GM23248 (cell line): Measurements from ENCODE around the gene LSM14A. TPM values are rescaled to one million over a fixed set of nuclear protein-coding genes. Genes with fewer than 3 reads are reported as not detected.

Source experiments
- DNase-seq: peaks from one replicate; pipeline ENCODE4 v3.0.0-alpha.2; 2015
- H2AFZ ChIP-seq: fragments of 200-600 bp; sonication (generic); 2 replicates; pipeline ENCODE4 v1.6.1; 2016; ENCODE audit warnings: antibody characterized with exemption
- H3F3A ChIP-seq: fragments of 200-600 bp; sonication (generic); 2 replicates; pipeline ENCODE4 v1.6.1; 2016; ENCODE audit warnings: mild to moderate bottlenecking, antibody characterized with exemption, mixed run types; ENCODE audit not compliant: insufficient read depth
- H3K27ac ChIP-seq: fragments of 200-600 bp; sonication (generic); 2 replicates; pipeline ENCODE4 v1.5.1; 2016; ENCODE audit warnings: mild to moderate bottlenecking
- H3K27me3 ChIP-seq: fragments of 200-600 bp; sonication (generic); replicated peaks from 2 replicates; pipeline ENCODE4 v1.6.1; 2016; ENCODE audit warnings: mild to moderate bottlenecking; ENCODE audit not compliant: insufficient read depth
- H3K36me3 ChIP-seq: fragments of 200-600 bp; sonication (generic); 2 replicates; pipeline ENCODE4 v1.6.1; 2016; ENCODE audit warnings: low read depth, mild to moderate bottlenecking
- H3K4me1 ChIP-seq: fragments of 200-600 bp; sonication (generic); 2 replicates; pipeline ENCODE4 v1.6.1; 2016; ENCODE audit warnings: mild to moderate bottlenecking; ENCODE audit not compliant: insufficient read depth
- H3K4me2 ChIP-seq: fragments of 200-600 bp; sonication (generic); one replicate; pipeline ENCODE4 v1.6.1; 2016; ENCODE audit warnings: mild to moderate bottlenecking; ENCODE audit not compliant: unreplicated experiment
- H3K4me3 ChIP-seq: fragments of 200-600 bp; sonication (generic); 2 replicates; pipeline ENCODE4 v1.5.1; 2016; ENCODE audit warnings: mild to moderate bottlenecking
- H3K79me2 ChIP-seq: fragments of 200-600 bp; sonication (generic); 2 replicates; pipeline ENCODE4 v1.6.1; 2016; ENCODE audit warnings: mild to moderate bottlenecking; ENCODE audit not compliant: insufficient read depth
- H3K9ac ChIP-seq: fragments of 200-600 bp; sonication (generic); 2 replicates; pipeline ENCODE4 v1.6.1; 2016; ENCODE audit warnings: mild to moderate bottlenecking
- H3K9me2 ChIP-seq: fragments of 200-600 bp; sonication (generic); 2 replicates; pipeline ENCODE4 v1.6.1; 2016; ENCODE audit warnings: mixed run types, mild to moderate bottlenecking, moderate library complexity; ENCODE audit not compliant: insufficient read depth
- H3K9me3 ChIP-seq: fragments of 200-600 bp; sonication (generic); one replicate; pipeline ENCODE4 v1.6.1; 2017; ENCODE audit warnings: low read depth
- H4K20me1 ChIP-seq: fragments of 200-600 bp; sonication (generic); 2 replicates; pipeline ENCODE4 v1.6.0; 2016; ENCODE audit not compliant: insufficient read depth
- EZH2 ChIP-seq: fragments of 200-600 bp; sonication (generic); IDR thresholded peaks from 2 replicates; pipeline ENCODE4 v1.6.1; 2018; ENCODE audit warnings: antibody characterized with exemption, mild to moderate bottlenecking; ENCODE audit not compliant: insufficient read depth, poor library complexity, severe bottlenecking
- EZH2phosphoT487 ChIP-seq: fragments of 200-600 bp; sonication (generic); IDR thresholded peaks from 2 replicates; pipeline ENCODE4 v1.6.1; 2018; ENCODE audit warnings: antibody characterized with exemption, moderate library complexity, mild to moderate bottlenecking, low read depth; ENCODE audit not compliant: insufficient read depth
- WGBS, 2 experiments: methylation state at CpG; one replicate each; pipeline ENCODE4 v1.1.6; 2015 to 2017; ENCODE audit warnings: low lambda C conversion rate in 2 of 2, low coverage in 1 of 2; ENCODE audit errors: missing lambda C conversion rate in 2 of 2; 5-methylcytosine and 5-hydroxymethylcytosine counted together
- in situ Hi-C: fragments of 300-500 bp; cut with MboI; formaldehyde crosslinking; loops from 2 replicates; pipeline ENCODE4 v1.15.0; 2020
- polyA plus RNA-seq: library from polyadenylated mRNA; unstranded; fragments of >200 nt; fragmentation: Nextera tagmentation; extraction: Ambion mirVana; gene quantifications from 2 replicates; pipeline ENCODE4 v1.2.1, GENCODE V29; 2016
- total RNA-seq: library from RNA; depleted of rRNA; stranded (reverse); fragments of >200 nt; shearing (Covaris generic); gene quantifications from 2 replicates; pipeline ENCODE4 v1.2.3, GENCODE V29; 2014

The LSM14A gene
- total and polyA plus RNA-seq, 2 experiments from 2014 or later, result 66.1 to 71.7 TPM

DNA sequence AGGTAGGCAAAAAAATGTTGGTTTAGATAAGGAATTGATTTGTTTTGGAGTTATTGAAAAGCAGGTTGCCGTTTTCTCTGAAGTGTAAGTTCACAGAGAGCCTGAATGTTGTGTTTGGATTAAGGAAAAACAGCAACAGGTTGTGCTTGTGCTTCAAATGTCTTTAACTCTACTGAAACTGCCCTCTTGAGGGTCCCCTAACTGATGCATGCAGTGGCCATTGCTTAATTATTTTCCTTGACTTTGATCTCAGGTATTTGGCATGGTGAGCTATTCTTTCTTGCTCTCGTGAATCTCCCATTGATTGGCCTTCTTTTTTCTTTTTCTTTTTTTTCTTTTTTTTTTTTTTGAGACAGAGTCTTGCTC, 85.2 kb downstream of the LSM14A start:
- Histone ChIP-seq H3K4me2 (peak overlapping the region; percentile 38), H3K79me2 (peaks cover 81% of the 10 kb centered on the region)

DNA sequence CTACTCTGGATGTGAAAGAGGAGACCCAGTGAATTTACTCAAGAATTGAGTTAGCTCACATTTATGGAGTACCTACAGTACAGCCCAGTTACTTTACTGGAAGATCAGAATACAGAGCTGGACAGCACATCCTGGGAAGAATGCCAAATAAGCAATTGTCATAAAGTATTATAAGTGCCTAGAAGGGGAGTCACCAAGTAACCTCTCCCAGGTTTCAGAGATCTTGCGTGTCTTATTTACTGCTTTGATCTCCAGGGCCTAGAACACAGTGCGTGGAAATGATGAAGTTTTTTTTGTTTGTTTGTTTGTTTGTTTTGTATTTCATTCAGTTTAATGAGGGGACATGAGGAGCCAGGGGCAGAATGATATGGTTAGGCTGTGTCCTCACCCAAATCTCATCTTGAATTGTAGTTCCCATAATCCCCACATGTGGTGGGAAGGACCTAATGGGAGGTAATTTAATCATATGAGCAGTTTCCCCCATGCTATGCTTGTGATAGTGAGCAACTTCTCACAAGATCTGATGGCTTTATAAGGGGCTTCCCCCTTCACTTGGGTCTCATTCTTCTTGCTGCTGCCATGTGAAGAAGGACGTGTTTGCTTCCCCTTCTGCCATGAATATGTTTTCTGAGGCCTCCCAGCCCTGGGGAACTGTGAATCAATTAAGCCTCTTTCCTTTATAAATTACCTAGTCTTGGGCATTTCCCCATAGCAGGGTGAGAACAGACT, 87.2 kb downstream of the LSM14A start:
- WGBS, 2 experiments, result 79 to 87% methylated on average over 3 of the region's 3 CpGs
- peaks cover 24% of the 10 kb centered on the region; the same call in 1 of the 2 replicates for H3F3A ChIP-seq
- no peak overlapping the region for H3K9ac ChIP-seq
- no peak overlapping the region for H3K4me3 ChIP-seq
- no peaks in the 10 kb centered on the region for H3K27me3 ChIP-seq
- in situ Hi-C loops, result no loop called here
- H2AFZ ChIP-seq, result no peak overlapping the region
- H4K20me1 ChIP-seq, result no peaks in the 10 kb centered on the region
- peaks cover 46% of the 10 kb centered on the region for H3K4me1 ChIP-seq
- no peaks in the 10 kb centered on the region for H3K9me3 ChIP-seq
- no peaks in the 10 kb centered on the region for H3K9me2 ChIP-seq
- peak; percentile 52 for DNase-seq
- no peaks in the 10 kb centered on the region for H3K36me3 ChIP-seq
- no peak overlapping the region for H3K27ac ChIP-seq
- no peak overlapping the region for H3K4me2 ChIP-seq
- TF ChIP-seq EZH2 (no peak), EZH2phosphoT487 (no peak)
- peaks cover 97% of the 10 kb centered on the region for H3K79me2 ChIP-seq

More for the DNA sequence above, 85.2 kb downstream of the LSM14A start:
- WGBS, 2 experiments, result 61 to 65% methylated on average over 2 of the region's 2 CpGs
- no peak for DNase-seq
- no peaks in the 10 kb centered on the region for H4K20me1 ChIP-seq
- H3K36me3 ChIP-seq, result no peaks in the 10 kb centered on the region
- peak overlapping the region; percentile 78 for H3K27ac ChIP-seq
- in situ Hi-C loops, result no loop called here
- H3K27me3 ChIP-seq, result no peaks in the 10 kb centered on the region
- no peaks in the 10 kb centered on the region for H3K9me2 ChIP-seq
- no peak overlapping the region for H2AFZ ChIP-seq
- no peak for TF ChIP-seq EZH2
- H3K9ac ChIP-seq, result peak overlapping the region; percentile 63
- peaks cover 24% of the 10 kb centered on the region; the same call in 1 of the 2 replicates for H3F3A ChIP-seq
- H3K9me3 ChIP-seq, result no peaks in the 10 kb centered on the region
- peaks cover 46% of the 10 kb centered on the region for H3K4me1 ChIP-seq
- peak overlapping the region; percentile 25; the same call in 1 of the 2 replicates for H3K4me3 ChIP-seq

DNA sequence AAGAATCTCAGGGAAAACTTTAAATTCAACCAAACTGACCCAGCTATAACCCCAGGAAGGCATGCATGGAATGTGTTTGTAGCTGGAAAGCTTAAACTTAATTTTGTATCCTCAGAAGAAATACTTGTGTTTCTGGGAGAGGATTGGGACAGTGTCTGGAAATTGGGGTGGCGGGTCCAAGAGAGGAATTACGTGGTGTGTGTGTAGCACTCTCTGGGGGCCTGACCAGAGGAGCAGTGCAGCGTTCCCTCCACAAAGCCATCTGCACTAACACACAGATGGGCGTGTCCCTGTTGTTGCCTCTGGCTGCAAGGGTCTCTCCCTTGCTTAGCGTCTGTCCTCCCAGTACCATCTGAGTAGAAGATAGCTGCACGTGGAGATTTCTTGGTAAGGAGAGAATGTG, 88.5 kb downstream of the LSM14A start:
- Histone ChIP-seq H3K9me2 (no peaks in the 10 kb centered on the region), H3K27me3 (no peaks in the 10 kb centered on the region), H3K9ac (no peak overlapping the region), H3K27ac (no peak overlapping the region), H3K36me3 (no peaks in the 10 kb centered on the region), H3K4me2 (peak overlapping the region; percentile 64), H3K4me3 (peak overlapping the region; percentile 42), H4K20me1 (no peaks in the 10 kb centered on the region), H3K9me3 (no peaks in the 10 kb centered on the region), H2AFZ (no peak overlapping the region), H3F3A (peaks cover 24% of the 10 kb centered on the region; the same call in 1 of the 2 replicates), H3K4me1 (peaks cover 44% of the 10 kb centered on the region), H3K79me2 (peaks cover 100% of the 10 kb centered on the region)
- in situ Hi-C loops, result no loop called here
- 37 to 48% methylated on average over 6 of the region's 6 CpGs for WGBS, 2 experiments
- TF ChIP-seq EZH2 (no peak), EZH2phosphoT487 (no peak)
- peak; percentile 27 for DNase-seq

DNA sequence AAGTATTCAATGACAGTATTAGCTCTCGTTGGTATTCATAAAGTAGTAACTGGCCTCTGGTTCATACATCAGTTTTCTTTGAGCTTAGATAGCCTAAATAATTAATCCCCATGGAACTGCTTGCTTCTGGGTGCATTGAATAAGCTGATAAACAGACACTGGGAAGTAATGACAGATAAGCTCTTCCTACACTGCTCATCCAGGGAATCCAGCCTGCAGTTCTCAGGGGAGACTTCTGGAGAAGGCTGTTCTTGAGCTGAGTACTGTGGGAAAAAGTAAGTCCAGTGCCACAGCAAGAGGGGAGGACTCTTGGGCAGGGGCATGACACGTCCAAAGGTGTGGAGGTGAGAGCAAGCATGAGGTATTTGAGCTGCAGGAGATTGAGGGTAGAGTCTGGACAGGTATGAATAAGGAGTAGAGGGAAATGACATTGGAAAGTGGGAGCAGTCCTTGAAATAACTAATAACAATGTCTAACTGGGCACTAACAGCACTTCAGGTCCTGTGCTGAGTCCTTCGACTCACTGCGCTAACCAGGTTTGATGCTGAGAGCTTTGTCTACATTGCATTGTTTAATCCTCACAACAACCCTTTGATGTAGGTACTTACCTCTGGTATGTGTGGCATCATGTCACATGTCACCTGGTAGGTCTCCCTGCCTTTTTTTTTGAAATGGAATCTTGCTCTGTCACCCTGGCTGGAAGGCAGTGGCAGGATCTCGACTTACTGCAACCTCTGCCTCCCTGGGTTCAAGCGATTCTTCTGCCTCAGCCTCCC, 89.2 kb downstream of the LSM14A start:
- no peak overlapping the region for H3K4me2 ChIP-seq
- DNase-seq, result no peak
- in situ Hi-C loops, result no loop called here
- H3K79me2 ChIP-seq, result peaks cover 100% of the 10 kb centered on the region
- H3K9me3 ChIP-seq, result no peaks in the 10 kb centered on the region
- peaks cover 18% of the 10 kb centered on the region; the same call in 1 of the 2 replicates for H3F3A ChIP-seq
- H3K9me2 ChIP-seq, result no peaks in the 10 kb centered on the region
- no peak overlapping the region for H3K4me3 ChIP-seq
- TF ChIP-seq EZH2 (no peak), EZH2phosphoT487 (no peak)
- H3K27ac ChIP-seq, result no peak overlapping the region
- H3K36me3 ChIP-seq, result no peaks in the 10 kb centered on the region
- H3K4me1 ChIP-seq, result peaks cover 37% of the 10 kb centered on the region
- 97 to 98% methylated on average over 6 of the region's 6 CpGs for WGBS, 2 experiments
- H2AFZ ChIP-seq, result no peak overlapping the region
- H3K27me3 ChIP-seq, result no peaks in the 10 kb centered on the region
- H4K20me1 ChIP-seq, result no peaks in the 10 kb centered on the region
- H3K9ac ChIP-seq, result no peak overlapping the region
